H9 (cell line): ENCODE measurements around the gene AASDH. TPM values are rescaled to one million over a fixed set of nuclear protein-coding genes. Genes with fewer than 3 reads are reported as not detected.

Source experiments
- DNase-seq: peaks from one replicate; pipeline ENCODE4 v3.0.0-alpha.2; 2017
- H2AFZ ChIP-seq: one replicate; pipeline ENCODE4 v1.6.1; 2013; ENCODE audit warnings: mild to moderate bottlenecking, low read length, control low read depth, moderate library complexity
- H2AK5ac ChIP-seq: 2 replicates; pipeline ENCODE4 v1.6.1; 2013; ENCODE audit warnings: low read length, control low read depth, mixed read lengths; ENCODE audit not compliant: insufficient read length
- H2BK120ac ChIP-seq: one replicate; pipeline ENCODE4 v1.6.1; 2013; ENCODE audit warnings: low read depth, mild to moderate bottlenecking, low read length, control low read depth, inconsistent platforms; ENCODE audit not compliant: poor library complexity, severe bottlenecking
- H2BK12ac ChIP-seq: 2 replicates; pipeline ENCODE4 v1.6.1; 2013; ENCODE audit warnings: low read length, control low read depth, mixed read lengths, low read depth; ENCODE audit not compliant: insufficient read length
- H2BK15ac ChIP-seq: 2 replicates; pipeline ENCODE4 v1.6.1; 2013; ENCODE audit warnings: low read depth, low read length, control low read depth
- H2BK20ac ChIP-seq: one replicate; pipeline ENCODE4 v1.6.1; 2013; ENCODE audit warnings: low read depth, mild to moderate bottlenecking, low read length, control low read depth, inconsistent platforms; ENCODE audit not compliant: poor library complexity, severe bottlenecking
- H2BK5ac ChIP-seq: 2 replicates; pipeline ENCODE4 v1.6.1; 2013; ENCODE audit warnings: low read length, control low read depth, mixed read lengths; ENCODE audit not compliant: insufficient read length
- H3K14ac ChIP-seq: 2 replicates; pipeline ENCODE4 v1.6.1; 2013; ENCODE audit warnings: low read length, control low read depth; ENCODE audit not compliant: insufficient read depth
- H3K18ac ChIP-seq: 2 replicates; pipeline ENCODE4 v1.6.1; 2013; ENCODE audit warnings: low read depth, mild to moderate bottlenecking, mixed read lengths, low read length, control low read depth; ENCODE audit not compliant: insufficient read length
- H3K23ac ChIP-seq: 2 replicates; pipeline ENCODE4 v1.6.1; 2013; ENCODE audit warnings: low read length, control low read depth, mixed read lengths, low read depth; ENCODE audit not compliant: insufficient read length
- H3K23me2 ChIP-seq: 2 replicates; pipeline ENCODE4 v1.6.1; 2013; ENCODE audit warnings: low read depth, mild to moderate bottlenecking, mixed read lengths, low read length, control low read depth; ENCODE audit not compliant: insufficient read length, poor library complexity, severe bottlenecking
- H3K27ac ChIP-seq: 2 replicates; pipeline ENCODE4 v1.5.1; 2013; ENCODE audit warnings: low read length, control low read depth, mixed read lengths, low read depth; ENCODE audit not compliant: insufficient read length
- H3K27me3 ChIP-seq: 2 replicates; pipeline ENCODE4 v1.6.1; 2013; ENCODE audit warnings: low read length, control low read depth, inconsistent platforms; ENCODE audit not compliant: insufficient read depth
- H3K4ac ChIP-seq: 2 replicates; pipeline ENCODE4 v1.6.1; 2013; ENCODE audit warnings: low read depth, mild to moderate bottlenecking, control low read depth, inconsistent platforms, low read length, moderate library complexity
- H3K4me1 ChIP-seq: 2 replicates; pipeline ENCODE4 v1.6.1; 2013; ENCODE audit warnings: low read length, control low read depth, inconsistent platforms; ENCODE audit not compliant: insufficient read depth
- H3K4me2 ChIP-seq: 2 replicates; pipeline ENCODE4 v1.6.1; 2013; ENCODE audit warnings: low read length, control low read depth, mixed read lengths; ENCODE audit not compliant: insufficient read length, insufficient read depth
- H3K56ac ChIP-seq: 2 replicates; pipeline ENCODE4 v1.6.1; 2013; ENCODE audit warnings: low read depth, mild to moderate bottlenecking, mixed read lengths, low read length, control low read depth; ENCODE audit not compliant: insufficient read length
- H3K79me1 ChIP-seq: 2 replicates; pipeline ENCODE4 v1.6.1; 2013; ENCODE audit warnings: low read depth, mild to moderate bottlenecking, moderate library complexity, low read length, control low read depth, inconsistent platforms; ENCODE audit not compliant: insufficient read depth, poor library complexity, severe bottlenecking
- H3K79me2 ChIP-seq: 2 replicates; pipeline ENCODE4 v1.6.1; 2013; ENCODE audit warnings: low read length, control low read depth, inconsistent platforms; ENCODE audit not compliant: insufficient read depth
- H3K9ac ChIP-seq: 2 replicates; pipeline ENCODE4 v1.6.1; 2013; ENCODE audit warnings: low read length, control low read depth, mixed read lengths; ENCODE audit not compliant: insufficient read length; ENCODE audit errors: extremely low read depth
- H3K9me3 ChIP-seq: one replicate; pipeline ENCODE4 v1.6.1; 2013; ENCODE audit warnings: low read depth, low read length, inconsistent platforms; ENCODE audit not compliant: control insufficient read depth
- H3T11ph ChIP-seq: one replicate; pipeline ENCODE4 v1.6.1; 2013; ENCODE audit warnings: mild to moderate bottlenecking, low read length, control low read depth, inconsistent platforms
- H4K20me1 ChIP-seq: one replicate; pipeline ENCODE4 v1.6.1; 2013; ENCODE audit not compliant: control insufficient read depth, insufficient read length, insufficient read depth
- H4K5ac ChIP-seq: 2 replicates; pipeline ENCODE4 v1.6.1; 2013; ENCODE audit warnings: low read depth, mild to moderate bottlenecking, mixed read lengths, low read length, control low read depth; ENCODE audit not compliant: insufficient read length
- H4K8ac ChIP-seq: replicated peaks from 2 replicates; pipeline ENCODE4 v1.6.1; 2013; ENCODE audit warnings: low read length, control low read depth, mixed read lengths, low read depth; ENCODE audit not compliant: insufficient read length
- H4K91ac ChIP-seq: 2 replicates; pipeline ENCODE4 v1.6.1; 2013; ENCODE audit warnings: low read depth, mild to moderate bottlenecking, moderate library complexity, mixed read lengths, low read length, control low read depth; ENCODE audit not compliant: insufficient read length
- H3K27ac Mint-ChIP-seq, 3 experiments: 2 replicates in 2 of 3; 3 replicates in 1 of 3; pipeline ENCODE4 v1.8.0; 2020 to 2021; ENCODE audit warnings: mixed read lengths in 3 of 3, mild to moderate bottlenecking in 1 of 3, moderate library complexity in 1 of 3
- H3K27me3 Mint-ChIP-seq: 2 replicates; pipeline ENCODE4 v1.8.0; 2021; ENCODE audit warnings: low read depth, mild to moderate bottlenecking, moderate library complexity, mixed read lengths
- H3K36me3 Mint-ChIP-seq, 3 experiments: 2 replicates in 2 of 3; 3 replicates in 1 of 3; pipeline ENCODE4 v1.8.0; 2020 to 2021; ENCODE audit warnings: low read depth in 3 of 3, mixed read lengths in 3 of 3; ENCODE audit not compliant: insufficient read depth in 1 of 3
- H3K4me1 Mint-ChIP-seq, 2 experiments: 2 replicates each; pipeline ENCODE4 v1.8.0; 2020; ENCODE audit warnings: mixed read lengths in 2 of 2
- H3K4me3 Mint-ChIP-seq, 2 experiments: 2 replicates in 1 of 2; 3 replicates in 1 of 2; pipeline ENCODE4 v1.8.0; 2020 to 2021; ENCODE audit warnings: mild to moderate bottlenecking in 2 of 2, mixed read lengths in 2 of 2, moderate library complexity in 1 of 2
- H3K9me3 Mint-ChIP-seq, 2 experiments: 2 replicates in 1 of 2; 3 replicates in 1 of 2; pipeline ENCODE4 v1.8.0; 2020; ENCODE audit warnings: mild to moderate bottlenecking in 2 of 2, mixed read lengths in 2 of 2, moderate library complexity in 1 of 2
- WGBS: extraction: QIAGEN DNeasy Blood & Tissue Kit; methylation state at CpG from one replicate; pipeline ENCODE4 v1.1.7; 2013; ENCODE audit warnings: missing lambda C conversion rate, low lambda C conversion rate, mixed read lengths; ENCODE audit not compliant: insufficient read length; ENCODE audit errors: extremely low coverage; 5-methylcytosine and 5-hydroxymethylcytosine counted together
- total RNA-seq: library from RNA; stranded (reverse); gene quantifications from 2 replicates; pipeline ENCODE4 v1.2.1, GENCODE V29; 2021
- TF ChIP-seq, protein P1 (sequence below): fragments of 200-600 bp; sonication (generic); conservative IDR thresholded peaks from 3 replicates; pipeline ENCODE4 v1.8.0; 2021; ENCODE audit warnings: antibody characterized with exemption, mild to moderate bottlenecking

Gene AASDH
- total RNA-seq, 1 experiment from 2014 or later, result 12.9 TPM

DNA sequence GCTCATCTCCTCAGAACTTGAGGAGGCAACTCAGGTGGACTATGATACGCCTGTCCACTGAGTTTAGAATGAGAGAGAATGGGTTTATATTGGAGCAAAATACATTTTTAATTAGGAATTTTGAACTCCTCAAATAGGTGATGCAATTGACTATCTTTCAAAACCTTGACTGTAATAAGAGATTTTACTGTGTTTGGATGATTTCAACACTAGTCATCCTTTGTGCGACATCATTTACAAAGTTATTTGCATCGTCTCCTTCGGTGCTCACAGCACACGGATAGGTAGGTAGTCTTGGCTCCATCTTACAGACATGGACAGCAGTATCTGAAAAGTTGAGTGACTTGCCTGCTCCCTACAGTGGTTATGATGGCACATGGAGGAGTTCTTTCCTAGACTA is 67.0 kb downstream of the AASDH start:
- no peak overlapping the region for H4K5ac ChIP-seq
- H4K91ac ChIP-seq, result no peak overlapping the region
- no peak overlapping the region for H3K4ac ChIP-seq
- no peak overlapping the region for H3T11ph ChIP-seq
- no peaks in the 10 kb centered on the region for H4K20me1 ChIP-seq
- H3K4me1 ChIP-seq, result no peaks in the 10 kb centered on the region
- H3K79me2 ChIP-seq, result no peaks in the 10 kb centered on the region
- no peak overlapping the region for H3K18ac ChIP-seq
- Mint-ChIP-seq H3K27ac (no peak overlapping the region), H3K9me3 (no peaks in the 10 kb centered on the region), H3K4me1 (0 out of 4 replicates have a peak, but pooled peaks cover 0 to 3% of the 10 kb centered on the region in 2 experiments), H3K27me3 (no peaks in the 10 kb centered on the region), H3K4me3 (no peak overlapping the region), H3K36me3 (peaks cover 0 to 23% (median 6%) of the 10 kb centered on the region in 3 experiments; a peak in 5 of 7 replicates)
- H3K14ac ChIP-seq, result no peak overlapping the region
- no peak overlapping the region for H2BK20ac ChIP-seq
- no peak overlapping the region for H2BK12ac ChIP-seq
- H2AK5ac ChIP-seq, result no peak overlapping the region
- DNase-seq, result no peak
- H2BK15ac ChIP-seq, result no peak overlapping the region
- no CpG with 5 or more reads among the region's 5 CpGs for WGBS
- no peak overlapping the region for H3K9ac ChIP-seq
- no peaks in the 10 kb centered on the region for H3K27me3 ChIP-seq
- no peak overlapping the region for H3K27ac ChIP-seq
- H2BK120ac ChIP-seq, result no peak overlapping the region
- TF ChIP-seq, protein P1, sequence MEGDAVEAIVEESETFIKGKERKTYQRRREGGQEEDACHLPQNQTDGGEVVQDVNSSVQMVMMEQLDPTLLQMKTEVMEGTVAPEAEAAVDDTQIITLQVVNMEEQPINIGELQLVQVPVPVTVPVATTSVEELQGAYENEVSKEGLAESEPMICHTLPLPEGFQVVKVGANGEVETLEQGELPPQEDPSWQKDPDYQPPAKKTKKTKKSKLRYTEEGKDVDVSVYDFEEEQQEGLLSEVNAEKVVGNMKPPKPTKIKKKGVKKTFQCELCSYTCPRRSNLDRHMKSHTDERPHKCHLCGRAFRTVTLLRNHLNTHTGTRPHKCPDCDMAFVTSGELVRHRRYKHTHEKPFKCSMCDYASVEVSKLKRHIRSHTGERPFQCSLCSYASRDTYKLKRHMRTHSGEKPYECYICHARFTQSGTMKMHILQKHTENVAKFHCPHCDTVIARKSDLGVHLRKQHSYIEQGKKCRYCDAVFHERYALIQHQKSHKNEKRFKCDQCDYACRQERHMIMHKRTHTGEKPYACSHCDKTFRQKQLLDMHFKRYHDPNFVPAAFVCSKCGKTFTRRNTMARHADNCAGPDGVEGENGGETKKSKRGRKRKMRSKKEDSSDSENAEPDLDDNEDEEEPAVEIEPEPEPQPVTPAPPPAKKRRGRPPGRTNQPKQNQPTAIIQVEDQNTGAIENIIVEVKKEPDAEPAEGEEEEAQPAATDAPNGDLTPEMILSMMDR, result no peak
- H4K8ac ChIP-seq, result no peak overlapping the region
- H3K9me3 ChIP-seq, result no peaks in the 10 kb centered on the region
- no peak overlapping the region for H3K4me2 ChIP-seq
- H3K23me2 ChIP-seq, result no peaks in the 10 kb centered on the region
- H3K79me1 ChIP-seq, result no peaks in the 10 kb centered on the region
- H2AFZ ChIP-seq, result no peak overlapping the region
- no peak overlapping the region for H3K23ac ChIP-seq
- H3K56ac ChIP-seq, result no peak overlapping the region
- no peak overlapping the region for H2BK5ac ChIP-seq
